Erythroblast (primary cell): ENCODE measurements around the gene ASAH2B.
A peak's percentile ranks its signal among the peaks of the same experiment; 100 is the strongest.

Experiments used
- DNase-seq, 2 experiments: peaks; one replicate each; lab custom pipeline; 2025; lab: John Stamatoyannopoulos, UW
- GATA1 ChIP-seq: IDR thresholded peaks from 2 replicates; pipeline ENCODE4 v1.6.1; 2011; ENCODE audit warnings: low read depth, mild to moderate bottlenecking, control low read depth, low read length, moderate library complexity
- POLR2A ChIP-seq: IDR thresholded peaks from 2 replicates; pipeline ENCODE4 v1.6.1; 2011; ENCODE audit warnings: mild to moderate bottlenecking, low read length

The ASAH2B gene

GRCh38 chr10:50788951-50789945 is 49.5 kb downstream of the ASAH2B start:
- TF ChIP-seq POLR2A (no peak), GATA1 (no peak)
- peak in 1 of 2 experiments; percentile 7 for DNase-seq

GRCh38 chr10:50794490-50794889 is 54.8 kb downstream of the ASAH2B start:
- DNase-seq = no peak
- TF ChIP-seq GATA1 (no peak), POLR2A (no peak)

- TF ChIP-seq GATA1 (no peak), POLR2A (no peak)
- DNase-seq = no peak
Observed at GRCh38 chr10:50796693-50797092, 57.0 kb downstream of the ASAH2B start.

- no peak for TF ChIP-seq GATA1
Observed at GRCh38 chr10:50798297-50798696, 58.6 kb downstream of the ASAH2B start.

GRCh38 chr10:50799595-50799994 is 59.9 kb downstream of the ASAH2B start:
- TF ChIP-seq POLR2A = no peak
- TF ChIP-seq GATA1 = no peak
- no peak for DNase-seq

More at GRCh38 chr10:50798297-50798696, 58.6 kb downstream of the ASAH2B start:
- DNase-seq = no peak

- no peak for DNase-seq
- TF ChIP-seq POLR2A = no peak
- TF ChIP-seq GATA1 = no peak
Observed at GRCh38 chr10:50805981-50806622, 66.4 kb downstream of the ASAH2B start.

- DNase-seq = no peak
- TF ChIP-seq POLR2A = no peak
- TF ChIP-seq GATA1 = no peak
Observed at GRCh38 chr10:50807851-50808776, 68.4 kb downstream of the ASAH2B start.
